Ishikawa (cell line): ENCODE measurements around the gene NCK2.

Experiments
- CEBPB ChIP-seq: IDR thresholded peaks from 2 replicates; pipeline ENCODE4 v1.6.1; 2012
- CREB1 ChIP-seq: IDR thresholded peaks from 2 replicates; pipeline ENCODE4 v1.6.1; 2012; ENCODE audit warnings: low read depth
- EGR1 ChIP-seq: IDR thresholded peaks from 2 replicates; pipeline ENCODE4 v1.6.1; 2012
- EP300 ChIP-seq: IDR thresholded peaks from 2 replicates; pipeline ENCODE4 v1.6.1; 2012; ENCODE audit warnings: borderline replicate concordance
- NFIC ChIP-seq: IDR thresholded peaks from 2 replicates; pipeline ENCODE4 v1.6.1; 2012
- RAD21 ChIP-seq: IDR thresholded peaks from 2 replicates; pipeline ENCODE4 v1.6.1; 2012; ENCODE audit warnings: low read depth
- TAF1 ChIP-seq: IDR thresholded peaks from 2 replicates; pipeline ENCODE4 v1.6.1; 2012; ENCODE audit warnings: low read depth, mild to moderate bottlenecking
- TCF12 ChIP-seq: IDR thresholded peaks from 2 replicates; pipeline ENCODE4 v1.6.1; 2012; ENCODE audit warnings: low read depth
- TEAD4 ChIP-seq: IDR thresholded peaks from 2 replicates; pipeline ENCODE4 v1.6.1; 2012
- YY1 ChIP-seq: IDR thresholded peaks from 2 replicates; pipeline ENCODE4 v1.6.1; 2012; ENCODE audit warnings: low read depth
- ZBTB7A ChIP-seq: IDR thresholded peaks from 2 replicates; pipeline ENCODE4 v1.6.1; 2012; ENCODE audit warnings: low read depth
- TF ChIP-seq, protein P1 (sequence below): IDR thresholded peaks from 2 replicates; pipeline ENCODE4 v1.6.1; 2012; ENCODE audit warnings: low read depth, mild to moderate bottlenecking
- TF ChIP-seq, protein P2 (sequence below): IDR thresholded peaks from 2 replicates; pipeline ENCODE4 v1.6.1; 2012
- TF ChIP-seq, protein P3 (sequence below): IDR thresholded peaks from 2 replicates; pipeline ENCODE4 v1.6.1; 2012

DNA sequence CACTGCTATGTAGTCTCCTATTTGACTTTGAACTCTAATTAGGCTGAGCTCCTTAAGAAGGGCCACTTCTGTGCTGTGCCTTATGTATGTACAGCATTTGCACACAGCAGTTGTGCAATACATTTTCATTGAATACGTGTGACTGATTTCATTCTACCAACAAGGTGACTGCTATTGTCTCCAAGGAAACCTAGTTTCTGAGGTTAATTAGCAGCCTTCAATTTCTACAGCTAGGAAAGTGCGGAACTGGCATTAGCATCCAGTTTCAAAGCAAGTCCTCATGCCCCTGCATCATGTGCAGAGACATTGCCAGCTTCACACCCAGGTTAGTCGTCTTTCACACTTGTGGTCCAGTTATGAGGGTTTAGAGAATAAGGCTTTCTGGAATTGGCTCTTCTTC lies 58.6 kb downstream of the NCK2 start:
- peak; percentile 49; the same call in 1 of the 2 replicates for TF ChIP-seq CEBPB
- TF ChIP-seq RAD21, result no peak
- no peak for TF ChIP-seq EP300
- TF ChIP-seq CREB1, result no peak
- TF ChIP-seq TCF12, result no peak
- no peak for TF ChIP-seq NFIC
- no peak for TF ChIP-seq TAF1
- no peak for TF ChIP-seq YY1
- no peak for TF ChIP-seq TEAD4
- TF ChIP-seq, protein P1, sequence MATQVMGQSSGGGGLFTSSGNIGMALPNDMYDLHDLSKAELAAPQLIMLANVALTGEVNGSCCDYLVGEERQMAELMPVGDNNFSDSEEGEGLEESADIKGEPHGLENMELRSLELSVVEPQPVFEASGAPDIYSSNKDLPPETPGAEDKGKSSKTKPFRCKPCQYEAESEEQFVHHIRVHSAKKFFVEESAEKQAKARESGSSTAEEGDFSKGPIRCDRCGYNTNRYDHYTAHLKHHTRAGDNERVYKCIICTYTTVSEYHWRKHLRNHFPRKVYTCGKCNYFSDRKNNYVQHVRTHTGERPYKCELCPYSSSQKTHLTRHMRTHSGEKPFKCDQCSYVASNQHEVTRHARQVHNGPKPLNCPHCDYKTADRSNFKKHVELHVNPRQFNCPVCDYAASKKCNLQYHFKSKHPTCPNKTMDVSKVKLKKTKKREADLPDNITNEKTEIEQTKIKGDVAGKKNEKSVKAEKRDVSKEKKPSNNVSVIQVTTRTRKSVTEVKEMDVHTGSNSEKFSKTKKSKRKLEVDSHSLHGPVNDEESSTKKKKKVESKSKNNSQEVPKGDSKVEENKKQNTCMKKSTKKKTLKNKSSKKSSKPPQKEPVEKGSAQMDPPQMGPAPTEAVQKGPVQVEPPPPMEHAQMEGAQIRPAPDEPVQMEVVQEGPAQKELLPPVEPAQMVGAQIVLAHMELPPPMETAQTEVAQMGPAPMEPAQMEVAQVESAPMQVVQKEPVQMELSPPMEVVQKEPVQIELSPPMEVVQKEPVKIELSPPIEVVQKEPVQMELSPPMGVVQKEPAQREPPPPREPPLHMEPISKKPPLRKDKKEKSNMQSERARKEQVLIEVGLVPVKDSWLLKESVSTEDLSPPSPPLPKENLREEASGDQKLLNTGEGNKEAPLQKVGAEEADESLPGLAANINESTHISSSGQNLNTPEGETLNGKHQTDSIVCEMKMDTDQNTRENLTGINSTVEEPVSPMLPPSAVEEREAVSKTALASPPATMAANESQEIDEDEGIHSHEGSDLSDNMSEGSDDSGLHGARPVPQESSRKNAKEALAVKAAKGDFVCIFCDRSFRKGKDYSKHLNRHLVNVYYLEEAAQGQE, result no peak
- TF ChIP-seq, protein P2, sequence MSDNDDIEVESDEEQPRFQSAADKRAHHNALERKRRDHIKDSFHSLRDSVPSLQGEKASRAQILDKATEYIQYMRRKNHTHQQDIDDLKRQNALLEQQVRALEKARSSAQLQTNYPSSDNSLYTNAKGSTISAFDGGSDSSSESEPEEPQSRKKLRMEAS, result no peak
- no peak for TF ChIP-seq ZBTB7A
- TF ChIP-seq, protein P3, sequence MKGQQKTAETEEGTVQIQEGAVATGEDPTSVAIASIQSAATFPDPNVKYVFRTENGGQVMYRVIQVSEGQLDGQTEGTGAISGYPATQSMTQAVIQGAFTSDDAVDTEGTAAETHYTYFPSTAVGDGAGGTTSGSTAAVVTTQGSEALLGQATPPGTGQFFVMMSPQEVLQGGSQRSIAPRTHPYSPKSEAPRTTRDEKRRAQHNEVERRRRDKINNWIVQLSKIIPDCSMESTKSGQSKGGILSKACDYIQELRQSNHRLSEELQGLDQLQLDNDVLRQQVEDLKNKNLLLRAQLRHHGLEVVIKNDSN, result no peak
- TF ChIP-seq EGR1, result no peak
